ENCODE measurements around the gene RGS13. TPM values are rescaled to one million over a fixed set of nuclear protein-coding genes. Genes with fewer than 3 reads are reported as not detected.

RGS13 gene, protein sequence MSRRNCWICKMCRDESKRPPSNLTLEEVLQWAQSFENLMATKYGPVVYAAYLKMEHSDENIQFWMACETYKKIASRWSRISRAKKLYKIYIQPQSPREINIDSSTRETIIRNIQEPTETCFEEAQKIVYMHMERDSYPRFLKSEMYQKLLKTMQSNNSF
- polyA plus RNA-seq (2012; ENCODE audit: low read depth, missing spikeins): 0.58 TPM

DNA sequence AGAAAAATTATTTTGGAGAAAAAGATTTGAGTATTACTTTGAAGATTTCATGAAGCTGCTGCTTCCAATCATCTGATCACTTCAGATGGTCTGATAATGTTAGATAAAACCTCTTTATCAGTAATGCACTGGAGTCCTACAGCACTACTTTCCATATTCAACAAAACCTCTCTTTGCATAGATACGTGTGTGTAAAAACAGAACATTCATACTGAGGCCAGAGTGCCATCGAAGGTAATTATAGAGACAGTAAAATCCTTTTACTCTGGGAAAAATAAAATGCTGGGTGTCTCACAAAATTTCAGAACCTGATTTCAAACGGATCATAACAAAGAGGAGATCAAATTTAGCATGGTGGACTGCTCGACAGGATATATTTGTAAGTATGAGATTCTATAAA, at the start of gene RGS13:
Gene RGS13 (plus strand): TSS at position 209 of the 400 bp plus-strand sequence. CDS start 8,188 bp downstream, outside the sequence.
- no peak for FAIRE-seq
- TF ChIP-seq SPI1 (IDR thresholded peaks at IDR 0.05; ENCODE audit: low read depth, low read length): no peak
- no peak for TF ChIP-seq POLR2AphosphoS5 (IDR thresholded peaks at IDR 0.05; ENCODE audit: low read depth, low read length)
- no peak for TF ChIP-seq POU2F2 (IDR thresholded peaks at IDR 0.05; ENCODE audit: low read depth, low read length)
- no peak for TF ChIP-seq TAF1 (IDR thresholded peaks at IDR 0.05; ENCODE audit: low read depth, low read length)
- TF ChIP-seq PAX5 (IDR thresholded peaks at IDR 0.05; ENCODE audit: insufficient read depth, low read length, severe bottlenecking): no peak
- no peak for TF ChIP-seq POLR2A (IDR thresholded peaks at IDR 0.05; ENCODE audit: low read depth, low read length)

DNA sequence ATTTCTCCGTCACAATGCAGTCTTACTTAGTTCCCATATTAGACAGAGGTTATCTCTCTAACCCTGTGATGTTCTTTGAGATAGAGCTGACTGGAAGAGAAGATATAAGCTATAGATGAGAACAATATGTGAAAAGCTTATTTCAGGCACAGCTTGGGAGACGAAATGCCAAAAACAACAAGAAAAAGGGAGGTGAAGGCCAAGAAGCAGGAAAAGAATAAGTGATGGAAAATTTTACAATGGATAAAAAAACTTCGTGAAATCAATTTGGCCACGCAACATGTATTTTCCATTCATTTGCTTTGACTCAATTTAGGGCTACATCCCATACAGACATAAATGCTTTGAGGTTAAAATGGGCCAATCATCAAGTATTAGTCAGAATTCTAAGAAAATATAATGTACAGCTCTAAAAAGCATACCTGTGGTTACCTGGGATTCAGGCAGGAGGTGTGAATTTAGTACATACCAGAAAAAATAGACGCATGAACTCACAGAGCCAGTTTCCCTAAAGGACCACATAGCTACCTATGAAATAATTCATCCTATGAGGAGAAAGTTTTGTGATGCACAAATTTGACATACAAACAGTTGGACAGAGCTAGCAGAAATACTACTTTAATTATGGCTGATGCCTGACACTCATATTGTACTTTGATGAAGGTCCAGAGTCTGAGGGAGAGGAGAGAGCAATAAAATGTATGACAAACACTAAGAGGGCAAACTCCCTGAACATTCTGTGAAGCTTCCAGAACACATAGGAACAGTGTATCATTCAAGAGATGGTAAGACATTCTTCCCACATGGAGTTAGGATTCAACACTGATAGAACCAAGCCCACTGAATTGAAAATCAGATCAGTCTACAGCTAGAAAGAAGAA, 48.3 kb upstream of the RGS13 start:
- no peak for FAIRE-seq
- no peak for TF ChIP-seq POU2F2 (IDR thresholded peaks at IDR 0.05; ENCODE audit: low read depth, low read length)
- no peak for TF ChIP-seq TAF1 (IDR thresholded peaks at IDR 0.05; ENCODE audit: low read depth, low read length)
- no peak for TF ChIP-seq SPI1 (IDR thresholded peaks at IDR 0.05; ENCODE audit: low read depth, low read length)
- TF ChIP-seq POLR2AphosphoS5 (IDR thresholded peaks at IDR 0.05; ENCODE audit: low read depth, low read length): no peak
- TF ChIP-seq POLR2A (IDR thresholded peaks at IDR 0.05; ENCODE audit: low read depth, low read length): no peak
- TF ChIP-seq PAX5 (IDR thresholded peaks at IDR 0.05; ENCODE audit: insufficient read depth, low read length, severe bottlenecking): no peak
- no peak for DNase-seq (ENCODE audit: insufficient read length, low spot score)

More for the DNA sequence above, at the start of gene RGS13:
- no peak for DNase-seq (ENCODE audit: insufficient read length, low spot score)

DNA sequence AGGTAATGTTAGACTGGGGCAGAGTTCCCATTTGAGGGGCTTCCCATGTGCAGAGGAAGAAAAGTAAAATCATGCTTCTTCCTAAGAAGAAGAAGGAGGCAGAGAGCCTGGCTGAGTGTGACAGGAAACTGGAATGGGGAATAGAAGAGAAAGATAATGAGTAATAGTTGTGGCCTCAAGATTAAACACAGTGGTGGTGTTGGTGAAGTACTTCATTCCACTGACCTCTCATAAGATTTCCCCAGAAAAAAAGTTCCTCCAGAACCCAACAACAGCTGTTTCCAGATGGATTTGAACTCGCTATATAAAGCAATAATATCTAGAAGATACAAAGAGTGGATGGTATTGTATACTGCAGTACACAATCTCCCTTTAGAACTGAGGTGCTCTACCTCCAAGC, 47.4 kb upstream of the RGS13 start:
- TF ChIP-seq TAF1 (IDR thresholded peaks at IDR 0.05; ENCODE audit: low read depth, low read length) (no peak), SPI1 (IDR thresholded peaks at IDR 0.05; ENCODE audit: low read depth, low read length) (no peak)
- FAIRE-seq (no peak), DNase-seq (ENCODE audit: insufficient read length, low spot score) (no peak)

DNA sequence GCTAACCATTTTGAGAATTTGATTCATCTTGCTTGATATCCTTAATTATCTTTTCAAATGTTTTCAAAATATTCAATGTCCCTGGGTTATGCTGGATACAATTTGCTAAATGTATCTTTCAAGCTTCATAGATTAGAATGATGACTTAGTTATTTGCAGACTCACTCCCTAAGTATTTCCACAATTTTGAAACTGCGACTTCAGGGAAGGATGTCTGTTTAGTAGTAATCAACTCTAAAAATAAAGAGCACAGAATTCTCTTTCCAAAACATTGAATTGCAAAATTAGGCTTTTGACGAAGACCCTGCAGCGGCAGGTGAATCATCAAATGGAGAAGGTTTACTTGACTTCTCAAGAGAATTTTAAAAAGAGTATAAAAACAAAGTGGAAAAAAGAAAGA, 46.1 kb upstream of the RGS13 start:
- no peak for DNase-seq (ENCODE audit: insufficient read length, low spot score)
- no peak for FAIRE-seq
- TF ChIP-seq POU2F2 (IDR thresholded peaks at IDR 0.05; ENCODE audit: low read depth, low read length): no peak
- TF ChIP-seq TAF1 (IDR thresholded peaks at IDR 0.05; ENCODE audit: low read depth, low read length): no peak
- TF ChIP-seq POLR2AphosphoS5 (IDR thresholded peaks at IDR 0.05; ENCODE audit: low read depth, low read length): no peak
- no peak for TF ChIP-seq PAX5 (IDR thresholded peaks at IDR 0.05; ENCODE audit: insufficient read depth, low read length, severe bottlenecking)
- TF ChIP-seq POLR2A (IDR thresholded peaks at IDR 0.05; ENCODE audit: low read depth, low read length): no peak
- no peak for TF ChIP-seq SPI1 (IDR thresholded peaks at IDR 0.05; ENCODE audit: low read depth, low read length)

DNA sequence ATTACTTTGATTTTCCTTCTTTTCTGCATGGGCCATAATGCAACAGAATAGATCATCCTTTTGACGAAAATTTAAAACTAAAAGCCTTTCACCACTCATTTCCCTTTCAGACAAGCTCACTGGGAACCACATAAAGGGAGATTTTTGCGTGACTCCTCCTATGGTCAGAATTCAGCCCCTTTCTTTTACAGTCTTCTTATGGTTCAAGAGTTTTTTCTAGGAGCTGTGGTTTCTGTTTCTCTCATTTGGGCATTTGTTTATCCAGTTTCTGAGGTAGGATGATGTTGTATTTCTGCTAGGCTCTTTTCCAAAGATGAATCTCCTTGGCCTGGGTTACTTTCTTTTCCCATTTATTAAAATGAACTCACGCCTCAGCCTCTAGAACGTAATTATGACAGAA, 43.4 kb upstream of the RGS13 start:
- no peak for FAIRE-seq
- TF ChIP-seq TAF1 (IDR thresholded peaks at IDR 0.05; ENCODE audit: low read depth, low read length) (no peak), POU2F2 (IDR thresholded peaks at IDR 0.05; ENCODE audit: low read depth, low read length) (no peak), POLR2AphosphoS5 (IDR thresholded peaks at IDR 0.05; ENCODE audit: low read depth, low read length) (no peak), SPI1 (IDR thresholded peaks at IDR 0.05; ENCODE audit: low read depth, low read length) (no peak), POLR2A (IDR thresholded peaks at IDR 0.05; ENCODE audit: low read depth, low read length) (no peak), PAX5 (IDR thresholded peaks at IDR 0.05; ENCODE audit: insufficient read depth, low read length, severe bottlenecking) (no peak)
- DNase-seq (ENCODE audit: insufficient read length, low spot score): no peak

DNA sequence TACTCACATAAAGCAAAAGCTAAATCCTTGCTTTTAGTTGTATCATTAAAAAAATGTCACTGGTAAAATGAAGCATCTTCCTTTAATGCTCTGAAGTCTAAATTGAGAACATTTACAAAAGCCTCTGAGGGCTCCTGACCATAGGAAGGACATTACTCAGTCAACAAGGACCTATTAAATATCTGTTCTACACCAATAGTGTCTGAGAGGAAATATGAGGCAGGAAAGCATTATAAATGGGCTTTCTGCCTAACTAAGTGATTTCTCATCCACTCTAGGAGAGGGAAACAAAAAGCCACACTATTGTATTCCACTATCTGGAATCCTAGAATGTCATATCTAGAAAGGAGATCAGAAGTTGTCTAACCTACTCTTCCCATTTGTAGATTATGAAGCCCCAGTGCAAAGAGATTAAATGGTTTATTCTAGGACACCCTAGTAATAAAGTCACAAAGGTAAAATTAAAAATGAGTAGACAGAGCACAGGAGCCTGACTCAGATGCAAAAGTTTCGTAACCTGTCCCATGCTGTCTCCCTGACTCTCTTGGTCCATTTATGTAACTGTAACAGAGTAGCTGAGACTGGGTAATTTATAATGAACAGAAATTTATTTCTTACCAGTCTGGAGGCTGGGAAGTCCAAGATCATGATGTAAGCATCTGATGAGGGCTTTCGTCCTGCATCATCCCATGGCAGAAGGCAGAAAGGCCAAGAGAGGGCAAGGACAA, 42.8 kb upstream of the RGS13 start:
- DNase-seq (ENCODE audit: insufficient read length, low spot score) (no peak), FAIRE-seq (no peak)
- TF ChIP-seq POLR2A (IDR thresholded peaks at IDR 0.05; ENCODE audit: low read depth, low read length): no peak
- no peak for TF ChIP-seq PAX5 (IDR thresholded peaks at IDR 0.05; ENCODE audit: insufficient read depth, low read length, severe bottlenecking)
- TF ChIP-seq POU2F2 (IDR thresholded peaks at IDR 0.05; ENCODE audit: low read depth, low read length): no peak
- TF ChIP-seq TAF1 (IDR thresholded peaks at IDR 0.05; ENCODE audit: low read depth, low read length): no peak
- TF ChIP-seq SPI1 (IDR thresholded peaks at IDR 0.05; ENCODE audit: low read depth, low read length): no peak
- TF ChIP-seq POLR2AphosphoS5 (IDR thresholded peaks at IDR 0.05; ENCODE audit: low read depth, low read length): no peak

DNA sequence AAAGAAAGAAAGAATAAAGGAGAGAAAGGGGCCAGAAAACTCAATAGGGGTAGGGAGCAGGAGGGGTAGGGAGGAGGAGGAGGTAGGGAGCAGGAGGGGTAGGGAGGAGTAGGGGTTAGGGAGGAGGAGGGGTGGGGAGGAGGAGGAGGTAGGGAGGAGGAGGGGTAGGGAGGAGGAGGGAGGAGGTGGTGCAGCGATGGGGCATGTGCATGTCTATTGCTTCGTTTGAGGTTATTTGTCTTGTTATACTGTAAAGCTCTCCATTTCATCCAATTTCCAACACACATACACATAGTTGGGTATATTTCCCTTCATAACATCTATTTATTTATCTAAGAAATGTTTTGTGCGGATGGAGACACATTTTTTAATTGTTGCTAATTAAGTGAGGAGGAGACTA, 40.6 kb upstream of the RGS13 start:
- DNase-seq (ENCODE audit: insufficient read length, low spot score) (no peak), FAIRE-seq (no peak)
- TF ChIP-seq PAX5 (IDR thresholded peaks at IDR 0.05; ENCODE audit: insufficient read depth, low read length, severe bottlenecking) (no peak), TAF1 (IDR thresholded peaks at IDR 0.05; ENCODE audit: low read depth, low read length) (no peak), SPI1 (IDR thresholded peaks at IDR 0.05; ENCODE audit: low read depth, low read length) (no peak), POU2F2 (IDR thresholded peaks at IDR 0.05; ENCODE audit: low read depth, low read length) (no peak), POLR2A (IDR thresholded peaks at IDR 0.05; ENCODE audit: low read depth, low read length) (no peak), POLR2AphosphoS5 (IDR thresholded peaks at IDR 0.05; ENCODE audit: low read depth, low read length) (no peak)

DNA sequence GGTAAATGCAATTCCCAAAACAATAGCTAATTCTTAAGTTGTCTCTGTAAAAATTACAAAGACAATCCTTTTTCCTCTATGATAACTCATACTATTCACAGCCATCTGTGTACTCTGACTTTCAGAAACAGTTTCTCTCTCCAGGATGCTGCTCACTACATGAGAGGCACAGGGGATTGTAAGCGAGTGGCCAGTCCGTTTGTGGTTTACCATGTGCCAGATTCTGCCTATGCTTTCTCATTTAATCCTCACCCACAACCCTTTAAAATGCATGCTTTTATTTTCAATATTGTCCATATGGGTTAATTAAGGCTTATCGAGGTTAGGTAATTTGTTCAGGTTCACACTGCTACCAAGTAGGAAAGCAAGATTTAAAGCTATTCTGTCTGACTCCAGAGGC, 37.4 kb upstream of the RGS13 start:
- DNase-seq (ENCODE audit: insufficient read length, low spot score): no peak
- no peak for TF ChIP-seq SPI1 (IDR thresholded peaks at IDR 0.05; ENCODE audit: low read depth, low read length)
- no peak for TF ChIP-seq PAX5 (IDR thresholded peaks at IDR 0.05; ENCODE audit: insufficient read depth, low read length, severe bottlenecking)
- TF ChIP-seq TAF1 (IDR thresholded peaks at IDR 0.05; ENCODE audit: low read depth, low read length): no peak
- TF ChIP-seq POLR2A (IDR thresholded peaks at IDR 0.05; ENCODE audit: low read depth, low read length): no peak
- no peak for TF ChIP-seq POU2F2 (IDR thresholded peaks at IDR 0.05; ENCODE audit: low read depth, low read length)
- TF ChIP-seq POLR2AphosphoS5 (IDR thresholded peaks at IDR 0.05; ENCODE audit: low read depth, low read length): no peak
- no peak for FAIRE-seq

DNA sequence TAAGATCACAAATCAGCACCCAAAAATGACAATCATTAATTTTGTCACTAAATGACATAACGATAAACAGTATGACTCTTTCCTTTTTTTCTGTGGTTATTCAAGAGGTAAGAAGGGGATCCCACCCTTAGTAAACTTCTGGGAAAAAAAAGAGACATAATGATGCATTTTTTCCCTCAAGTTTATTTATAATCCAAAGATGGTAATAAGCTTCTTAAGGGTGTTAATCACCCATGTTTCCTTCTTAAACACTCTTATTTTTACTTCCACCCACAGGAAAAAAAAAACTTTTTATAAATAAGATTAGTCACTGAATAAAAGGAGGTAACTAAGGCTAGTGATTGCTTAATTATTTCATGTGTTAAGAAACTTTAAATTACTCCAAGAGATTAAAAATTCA, 35.7 kb upstream of the RGS13 start:
- no peak for DNase-seq (ENCODE audit: insufficient read length, low spot score)
- FAIRE-seq: no peak

More for the DNA sequence above, 35.7 kb upstream of the RGS13 start:
- TF ChIP-seq POLR2A (IDR thresholded peaks at IDR 0.05; ENCODE audit: low read depth, low read length) (no peak), SPI1 (IDR thresholded peaks at IDR 0.05; ENCODE audit: low read depth, low read length) (no peak), PAX5 (IDR thresholded peaks at IDR 0.05; ENCODE audit: insufficient read depth, low read length, severe bottlenecking) (no peak), TAF1 (IDR thresholded peaks at IDR 0.05; ENCODE audit: low read depth, low read length) (no peak), POLR2AphosphoS5 (IDR thresholded peaks at IDR 0.05; ENCODE audit: low read depth, low read length) (no peak), POU2F2 (IDR thresholded peaks at IDR 0.05; ENCODE audit: low read depth, low read length) (no peak)
